ENCODE results near the gene TOM1L2.

GRCh38 chr17:17976931-17977570 is 4.9 kb upstream of the TOM1L2 start:
- TF ChIP-seq SPI1 (IDR thresholded peaks at IDR 0.05; ENCODE audit: low read depth, low read length) (no peak), POLR2A (IDR thresholded peaks at IDR 0.05; ENCODE audit: low read depth, low read length) (no peak)

Data from GM12891 (cell line).